Neuronal stem cell (in vitro differentiated cells): ENCODE measurements around the gene PLCB3.

Experiments
- DNase-seq: peaks from one replicate; pipeline ENCODE4 v3.0.0-alpha.2; 2013; ENCODE audit warnings: low spot score
- H2AFZ ChIP-seq: one replicate; pipeline ENCODE4 v1.6.1; 2013; ENCODE audit warnings: mild to moderate bottlenecking, low read length, inconsistent platforms
- H2AK5ac ChIP-seq: 2 replicates; pipeline ENCODE4 v1.6.1; 2013; ENCODE audit warnings: low read depth, mild to moderate bottlenecking, inconsistent platforms, low read length, moderate library complexity, mixed read lengths
- H2BK120ac ChIP-seq: 2 replicates; pipeline ENCODE4 v1.6.1; 2013; ENCODE audit warnings: low read depth, mild to moderate bottlenecking, inconsistent platforms, low read length, moderate library complexity, mixed read lengths
- H2BK12ac ChIP-seq: one replicate; pipeline ENCODE4 v1.6.1; 2013; ENCODE audit warnings: low read length, inconsistent platforms
- H2BK15ac ChIP-seq: 2 replicates; pipeline ENCODE4 v1.6.1; 2013; ENCODE audit warnings: mild to moderate bottlenecking, low read length, inconsistent platforms, mixed read lengths
- H2BK5ac ChIP-seq: one replicate; pipeline ENCODE4 v1.6.1; 2013; ENCODE audit warnings: inconsistent platforms, mild to moderate bottlenecking, low read length, moderate library complexity
- H3K14ac ChIP-seq: one replicate; pipeline ENCODE4 v1.6.1; 2013; ENCODE audit warnings: low read length, inconsistent platforms
- H3K18ac ChIP-seq: 2 replicates; pipeline ENCODE4 v1.6.1; 2013; ENCODE audit warnings: low read length, inconsistent platforms
- H3K23ac ChIP-seq: 2 replicates; pipeline ENCODE4 v1.6.1; 2013; ENCODE audit warnings: low read depth, mild to moderate bottlenecking, mixed read lengths, low read length, inconsistent platforms; ENCODE audit not compliant: poor library complexity
- H3K27ac ChIP-seq: replicated peaks from 3 replicates; pipeline ENCODE4 v1.5.1; 2013; ENCODE audit warnings: low read length, inconsistent platforms
- H3K27me3 ChIP-seq, 3 experiments: 2 replicates each; pipeline ENCODE4 v1.6.1; 2013; ENCODE audit warnings: low read length in 3 of 3, mild to moderate bottlenecking in 2 of 3, inconsistent platforms in 1 of 3, low read depth in 1 of 3, mixed read lengths in 1 of 3, moderate library complexity in 1 of 3; ENCODE audit not compliant: control insufficient read depth in 3 of 3, insufficient read depth in 3 of 3
- H3K36me3 ChIP-seq, 2 donors: replicated peaks in 1 of 2; 2 replicates each; pipeline ENCODE4 v1.6.1; 2013; ENCODE audit warnings: low read length in 2 of 2; ENCODE audit not compliant: control insufficient read depth in 2 of 2, insufficient read depth in 2 of 2
- H3K4ac ChIP-seq: 2 replicates; pipeline ENCODE4 v1.6.1; 2013; ENCODE audit warnings: inconsistent platforms, mild to moderate bottlenecking, low read length, moderate library complexity
- H3K4me1 ChIP-seq, 2 donors: 1 replicate in 1 of 2; 2 replicates in 1 of 2; pipeline ENCODE4 v1.6.1; 2013; ENCODE audit warnings: low read length in 2 of 2, low read depth in 1 of 2; ENCODE audit not compliant: control insufficient read depth in 2 of 2, insufficient read depth in 1 of 2
- H3K4me2 ChIP-seq: one replicate; pipeline ENCODE4 v1.6.1; 2013; ENCODE audit warnings: mild to moderate bottlenecking, low read length, inconsistent platforms; ENCODE audit not compliant: insufficient read depth, poor library complexity, severe bottlenecking
- H3K4me3 ChIP-seq, 2 donors: 2 replicates each; pipeline ENCODE4 v1.5.1; 2013; ENCODE audit warnings: low read length in 2 of 2, mild to moderate bottlenecking in 2 of 2, inconsistent platforms in 1 of 2, moderate library complexity in 1 of 2
- H3K79me1 ChIP-seq: one replicate; pipeline ENCODE4 v1.6.1; 2013; ENCODE audit warnings: low read depth, mild to moderate bottlenecking, inconsistent platforms, low read length, moderate library complexity
- H3K9ac ChIP-seq: one replicate; pipeline ENCODE4 v1.6.1; 2013; ENCODE audit warnings: mild to moderate bottlenecking, low read depth, low read length, inconsistent platforms; ENCODE audit not compliant: poor library complexity
- H3K9me3 ChIP-seq, 2 donors: replicated peaks in 1 of 2; 2 replicates each; pipeline versions ENCODE3 to v1.6.1; 2013; ENCODE audit warnings: low read length in 2 of 2, mild to moderate bottlenecking in 2 of 2, inconsistent platforms in 1 of 2, low read depth in 1 of 2, mixed read lengths in 1 of 2, moderate library complexity in 1 of 2; ENCODE audit not compliant: control insufficient read depth in 2 of 2, insufficient read depth in 1 of 2
- H4K8ac ChIP-seq: one replicate; pipeline ENCODE4 v1.6.1; 2013; ENCODE audit warnings: low read depth, mild to moderate bottlenecking, inconsistent platforms, low read length, moderate library complexity
- H4K91ac ChIP-seq: one replicate; pipeline ENCODE4 v1.6.1; 2013; ENCODE audit warnings: low read length, low read depth, mild to moderate bottlenecking, inconsistent platforms; ENCODE audit not compliant: poor library complexity
- WGBS, 2 donors: extraction: QIAGEN DNeasy Blood & Tissue Kit; methylation state at CpG; one replicate each; pipeline ENCODE4 v1.1.7; 2013; ENCODE audit warnings: missing lambda C conversion rate in 2 of 2, mixed read lengths in 1 of 2; ENCODE audit not compliant: insufficient read length in 2 of 2, insufficient replicate concordance in 1 of 2; ENCODE audit errors: extremely low coverage in 2 of 2; 5-methylcytosine and 5-hydroxymethylcytosine counted together

The PLCB3 gene

DNA sequence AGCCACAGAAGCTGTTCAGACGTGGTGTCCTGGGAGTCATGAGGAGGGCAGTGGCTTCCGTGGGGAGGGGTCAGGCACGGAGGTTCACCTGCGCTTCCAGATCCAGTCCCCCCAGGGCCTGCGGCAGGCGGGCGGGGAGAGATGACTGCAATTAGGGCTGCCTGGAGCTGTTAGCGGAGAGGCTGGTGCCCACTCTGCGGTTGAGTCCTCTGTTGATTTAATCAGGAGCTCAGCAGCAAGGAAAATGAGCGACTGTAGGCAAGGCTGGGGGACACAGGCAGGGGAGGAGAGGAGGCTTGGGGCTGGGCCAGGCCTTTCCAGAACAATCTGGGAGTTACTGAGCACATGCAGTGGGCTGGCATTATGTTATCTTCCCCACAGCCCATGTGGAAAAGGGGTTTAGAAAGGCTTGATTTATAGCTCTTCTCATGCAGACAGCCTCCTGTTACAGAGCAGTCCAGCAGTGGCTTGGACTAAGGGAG lies 13.1 kb downstream of the PLCB3 start:
- Histone ChIP-seq H3K14ac (no peak overlapping the region), H2BK12ac (no peak overlapping the region), H3K4me3 (no peak overlapping the region), H2BK120ac (no peak overlapping the region), H3K4ac (peak overlapping the region; percentile 53), H3K18ac (peak overlapping the region; percentile 8), H3K27ac (no peak overlapping the region), H2BK15ac (no peak overlapping the region), H3K27me3 (no peaks in the 10 kb centered on the region), H4K8ac (peak overlapping the region; percentile 43), H2AK5ac (peak overlapping the region; percentile 70), H4K91ac (no peak overlapping the region), H3K4me2 (no peak overlapping the region), H3K79me1 (peaks cover 5% of the 10 kb centered on the region), H3K23ac (no peak overlapping the region), H2BK5ac (peak overlapping the region; percentile 82), H3K9ac (peak overlapping the region; percentile 30), H3K4me1 (peaks cover 7 to 11% of the 10 kb centered on the region in 2 donors), H3K9me3 (no peaks in the 10 kb centered on the region), H2AFZ (no peak overlapping the region), H3K36me3 (peaks cover 37 to 67% of the 10 kb centered on the region in 2 donors)
- no CpG with 5 or more reads among the region's 10 CpGs for WGBS, 2 donors
- DNase-seq, result no peak

DNA sequence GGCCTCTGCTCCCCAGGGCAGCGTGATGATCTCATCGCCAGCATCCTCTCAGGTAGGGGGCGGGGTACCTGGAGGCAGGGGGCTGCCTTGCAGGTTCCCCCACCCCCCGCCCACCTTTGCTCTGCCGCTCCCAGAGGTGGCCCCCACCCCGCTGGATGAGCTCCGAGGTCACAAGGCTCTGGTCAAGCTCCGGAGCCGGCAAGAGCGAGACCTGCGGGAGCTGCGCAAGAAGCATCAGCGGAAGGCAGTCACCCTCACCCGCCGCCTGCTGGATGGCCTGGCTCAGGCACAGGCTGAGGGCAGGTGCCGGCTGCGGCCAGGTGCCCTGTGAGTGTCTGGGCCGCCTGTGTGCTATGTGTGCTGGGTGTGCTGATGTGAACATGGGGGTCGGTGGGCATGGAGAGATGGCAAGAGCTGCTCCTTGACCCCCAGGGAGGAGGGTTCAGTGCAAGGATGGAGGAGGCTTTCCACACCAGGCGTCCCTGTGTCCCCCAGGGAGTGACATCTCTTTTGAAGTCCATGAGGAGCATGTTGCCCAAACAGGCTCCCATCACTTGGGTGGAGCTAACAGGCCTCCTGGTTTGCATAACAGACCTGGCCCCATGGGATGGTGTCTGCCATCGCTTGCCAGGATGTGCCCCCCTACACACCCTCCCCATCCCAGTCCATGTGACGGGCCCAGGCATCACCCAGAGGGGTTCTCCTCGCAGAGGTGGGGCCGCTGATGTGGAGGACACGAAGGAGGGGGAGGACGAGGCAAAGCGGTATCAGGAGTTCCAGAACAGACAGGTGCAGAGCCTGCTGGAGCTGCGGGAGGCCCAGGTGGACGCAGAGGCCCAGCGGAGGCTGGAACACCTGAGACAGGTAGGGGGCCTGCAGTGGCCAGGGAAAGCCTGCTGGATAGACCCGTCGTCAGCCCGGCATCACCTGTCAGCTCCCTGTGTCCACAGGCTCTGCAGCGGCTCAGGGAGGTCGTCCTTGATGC lies 14.1 kb downstream of the PLCB3 start:
- no peak overlapping the region for H3K4me2 ChIP-seq
- H2AK5ac ChIP-seq, result no peak overlapping the region
- peak overlapping the region; percentile 60 for H3K9ac ChIP-seq
- DNase-seq, result no peak
- H3K4ac ChIP-seq, result no peak overlapping the region
- no peak overlapping the region for H4K91ac ChIP-seq
- peaks cover 27 to 56% of the 10 kb centered on the region in 2 donors for H3K36me3 ChIP-seq
- no peak overlapping the region for H3K18ac ChIP-seq
- H2BK5ac ChIP-seq, result peak overlapping the region; percentile 48
- no peak overlapping the region for H2AFZ ChIP-seq
- no peak overlapping the region for H3K4me3 ChIP-seq
- peaks cover 7 to 11% of the 10 kb centered on the region in 2 donors for H3K4me1 ChIP-seq
- no peak overlapping the region for H2BK120ac ChIP-seq
- H3K79me1 ChIP-seq, result peaks cover 5% of the 10 kb centered on the region
- no peaks in the 10 kb centered on the region for H3K9me3 ChIP-seq
- H4K8ac ChIP-seq, result peak overlapping the region; percentile 82
- no peak overlapping the region for H2BK15ac ChIP-seq
- H3K27ac ChIP-seq, result no peak overlapping the region
- H3K14ac ChIP-seq, result no peak overlapping the region
- H3K23ac ChIP-seq, result peak overlapping the region; percentile 55
- H2BK12ac ChIP-seq, result peak overlapping the region; percentile 10
- H3K27me3 ChIP-seq, result no peaks in the 10 kb centered on the region
- no CpG with 5 or more reads among the region's 35 CpGs for WGBS, 2 donors

- Histone ChIP-seq H3K18ac (no peak overlapping the region), H3K79me1 (peaks cover 3% of the 10 kb centered on the region), H4K8ac (no peak overlapping the region), H3K4me3 (no peak overlapping the region), H2AFZ (no peak overlapping the region), H3K9me3 (no peaks in the 10 kb centered on the region), H2BK5ac (no peak overlapping the region), H3K4ac (no peak overlapping the region), H2BK15ac (no peak overlapping the region), H3K14ac (no peak overlapping the region), H2AK5ac (no peak overlapping the region), H3K36me3 (peaks cover 25 to 52% of the 10 kb centered on the region in 2 donors), H3K4me2 (no peak overlapping the region), H2BK120ac (no peak overlapping the region), H3K23ac (no peak overlapping the region), H3K4me1 (peaks cover 7 to 11% of the 10 kb centered on the region in 2 donors), H2BK12ac (no peak overlapping the region), H3K27me3 (no peaks in the 10 kb centered on the region), H4K91ac (no peak overlapping the region), H3K9ac (no peak overlapping the region), H3K27ac (no peak overlapping the region)
- DNase-seq, result no peak
- no CpG with 5 or more reads among the region's 15 CpGs for WGBS, 2 donors
These were observed 15.0 kb downstream of the PLCB3 start for GRCh38 chr11:64266339-64266738.

DNA sequence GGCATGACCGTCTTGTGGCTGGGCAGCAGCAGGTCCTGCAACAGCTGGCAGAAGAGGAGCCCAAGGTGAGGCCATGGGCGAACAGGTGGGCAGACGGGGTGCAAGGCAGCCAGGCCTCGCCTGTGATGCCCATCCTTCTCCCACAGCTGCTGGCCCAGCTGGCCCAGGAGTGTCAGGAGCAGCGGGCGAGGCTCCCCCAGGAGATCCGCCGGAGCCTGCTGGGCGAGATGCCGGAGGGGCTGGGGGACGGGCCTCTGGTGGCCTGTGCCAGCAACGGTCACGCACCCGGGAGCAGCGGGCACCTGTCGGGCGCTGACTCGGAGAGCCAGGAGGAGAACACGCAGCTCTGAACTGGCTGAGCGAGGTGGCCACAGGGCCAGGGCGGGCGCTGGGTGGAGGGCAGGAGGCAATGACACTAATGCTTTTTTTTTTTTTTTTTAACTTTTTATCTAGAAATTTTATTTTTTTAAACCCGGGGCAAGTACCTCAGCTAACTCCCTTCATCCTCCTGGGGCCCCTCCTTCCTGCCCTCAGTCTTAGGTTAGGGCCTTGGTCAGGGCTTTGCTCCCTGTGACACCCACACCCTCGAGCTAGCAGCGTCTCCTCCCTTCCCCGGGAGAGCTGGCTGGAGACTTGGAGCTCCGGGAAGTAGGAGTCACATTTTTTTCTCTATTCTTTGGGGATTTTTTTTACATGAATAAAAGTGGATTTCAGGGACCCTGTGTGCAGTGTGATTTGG lies 16.0 kb downstream of the PLCB3 start:
- H2BK120ac ChIP-seq, result no peak overlapping the region
- peaks cover 13 to 16% of the 10 kb centered on the region in 2 donors for H3K4me1 ChIP-seq
- no peak overlapping the region for H3K14ac ChIP-seq
- no peak overlapping the region for H2BK15ac ChIP-seq
- H4K8ac ChIP-seq, result no peak overlapping the region
- H2AFZ ChIP-seq, result no peak overlapping the region
- H3K23ac ChIP-seq, result peak overlapping the region; percentile 17
- no peak overlapping the region for H3K27ac ChIP-seq
- no peak overlapping the region for H3K4ac ChIP-seq
- no peak overlapping the region for H3K18ac ChIP-seq
- no peak overlapping the region for H2BK12ac ChIP-seq
- H3K4me2 ChIP-seq, result no peak overlapping the region
- peaks cover 3% of the 10 kb centered on the region for H3K79me1 ChIP-seq
- peaks cover 23 to 43% of the 10 kb centered on the region in 2 donors for H3K36me3 ChIP-seq
- no peaks in the 10 kb centered on the region for H3K27me3 ChIP-seq
- H3K4me3 ChIP-seq, result no peak overlapping the region
- WGBS, 2 donors, result no CpG with 5 or more reads among the region's 27 CpGs
- DNase-seq, result no peak
- no peak overlapping the region for H4K91ac ChIP-seq
- H2AK5ac ChIP-seq, result no peak overlapping the region
- no peak overlapping the region for H2BK5ac ChIP-seq
- H3K9ac ChIP-seq, result no peak overlapping the region
- H3K9me3 ChIP-seq, result no peaks in the 10 kb centered on the region
